22Rv1 (cell line): Measurements from ENCODE around the gene S100P.
A peak's percentile ranks its signal among the peaks of the same experiment; 100 is the strongest.

Experiments
- H3K27ac ChIP-seq: fragments of 450-650 bp; 2 replicates; pipeline ENCODE4 v1.5.1; 2017
- ZFX ChIP-seq: fragments of 450-650 bp; IDR thresholded peaks from 2 replicates; pipeline ENCODE4 v1.6.1; 2017; ENCODE audit warnings: antibody characterized with exemption, borderline replicate concordance
- TF ChIP-seq, protein P1 (sequence below): fragments of 450-650 bp; IDR thresholded peaks from 2 replicates; pipeline ENCODE4 v1.5.1; 2017; ENCODE audit warnings: mild to moderate bottlenecking

Gene S100P

DNA sequence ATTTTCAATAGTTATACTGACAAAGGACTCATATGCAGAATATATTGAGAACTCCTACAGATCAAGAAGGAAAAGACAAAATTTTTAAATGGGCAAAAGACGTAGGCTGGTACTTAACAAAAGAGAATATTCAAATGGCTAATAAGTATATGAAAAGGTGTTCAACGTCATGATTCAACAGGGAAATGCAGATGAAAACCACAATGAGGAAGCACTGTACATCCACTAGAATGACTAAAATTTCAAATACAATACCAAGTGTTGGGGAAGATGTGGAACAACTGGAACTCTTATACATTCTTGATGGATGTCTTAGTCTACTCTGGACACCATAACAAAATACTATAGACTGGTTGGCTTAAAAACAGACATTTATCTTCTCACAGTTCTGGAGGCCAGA lies 17.3 kb downstream of the S100P start:
- TF ChIP-seq, protein P1, sequence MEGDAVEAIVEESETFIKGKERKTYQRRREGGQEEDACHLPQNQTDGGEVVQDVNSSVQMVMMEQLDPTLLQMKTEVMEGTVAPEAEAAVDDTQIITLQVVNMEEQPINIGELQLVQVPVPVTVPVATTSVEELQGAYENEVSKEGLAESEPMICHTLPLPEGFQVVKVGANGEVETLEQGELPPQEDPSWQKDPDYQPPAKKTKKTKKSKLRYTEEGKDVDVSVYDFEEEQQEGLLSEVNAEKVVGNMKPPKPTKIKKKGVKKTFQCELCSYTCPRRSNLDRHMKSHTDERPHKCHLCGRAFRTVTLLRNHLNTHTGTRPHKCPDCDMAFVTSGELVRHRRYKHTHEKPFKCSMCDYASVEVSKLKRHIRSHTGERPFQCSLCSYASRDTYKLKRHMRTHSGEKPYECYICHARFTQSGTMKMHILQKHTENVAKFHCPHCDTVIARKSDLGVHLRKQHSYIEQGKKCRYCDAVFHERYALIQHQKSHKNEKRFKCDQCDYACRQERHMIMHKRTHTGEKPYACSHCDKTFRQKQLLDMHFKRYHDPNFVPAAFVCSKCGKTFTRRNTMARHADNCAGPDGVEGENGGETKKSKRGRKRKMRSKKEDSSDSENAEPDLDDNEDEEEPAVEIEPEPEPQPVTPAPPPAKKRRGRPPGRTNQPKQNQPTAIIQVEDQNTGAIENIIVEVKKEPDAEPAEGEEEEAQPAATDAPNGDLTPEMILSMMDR, result no peak
- TF ChIP-seq ZFX, result no peak
- H3K27ac ChIP-seq, result no peak overlapping the region

DNA sequence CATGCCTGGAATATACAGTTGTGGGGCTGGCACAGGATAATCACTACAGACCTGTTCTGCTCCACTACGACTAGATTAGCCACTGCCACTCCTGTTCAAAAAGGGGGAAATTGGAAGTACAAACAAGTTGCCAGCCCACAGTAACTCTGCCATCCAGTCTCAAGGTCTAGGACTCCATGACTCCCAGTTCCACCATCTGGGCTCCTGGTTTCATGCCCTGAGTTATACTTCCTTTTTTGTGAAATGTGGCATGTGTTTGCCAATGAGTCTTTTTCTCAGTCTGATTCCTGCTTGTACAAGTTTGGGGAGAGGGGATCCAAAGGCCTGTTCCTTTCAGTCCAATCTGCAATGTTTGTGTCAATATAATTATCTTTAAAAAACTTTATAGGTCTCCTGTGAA lies 21.3 kb downstream of the S100P start:
- no peak overlapping the region for H3K27ac ChIP-seq
- no peak for TF ChIP-seq ZFX
- TF ChIP-seq, protein P1, result no peak

DNA sequence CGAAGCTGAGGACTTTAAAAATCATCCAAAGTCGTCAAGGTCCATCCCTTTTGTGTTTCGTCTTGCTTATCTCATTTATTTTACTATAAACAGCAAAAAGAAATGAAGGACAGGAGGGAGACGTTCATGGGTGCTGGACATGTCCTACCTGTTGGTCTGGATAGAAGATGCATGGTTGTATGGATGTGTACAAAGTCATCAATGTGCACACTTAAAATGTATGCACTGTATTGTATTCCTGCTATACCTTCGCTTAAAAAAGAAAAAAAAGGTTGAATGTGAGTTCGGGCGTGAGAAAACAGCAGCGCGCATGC lies 22.0 kb downstream of the S100P start:
- TF ChIP-seq, protein P1, result no peak
- TF ChIP-seq ZFX, result no peak
- peak overlapping the region; percentile 87 for H3K27ac ChIP-seq

DNA sequence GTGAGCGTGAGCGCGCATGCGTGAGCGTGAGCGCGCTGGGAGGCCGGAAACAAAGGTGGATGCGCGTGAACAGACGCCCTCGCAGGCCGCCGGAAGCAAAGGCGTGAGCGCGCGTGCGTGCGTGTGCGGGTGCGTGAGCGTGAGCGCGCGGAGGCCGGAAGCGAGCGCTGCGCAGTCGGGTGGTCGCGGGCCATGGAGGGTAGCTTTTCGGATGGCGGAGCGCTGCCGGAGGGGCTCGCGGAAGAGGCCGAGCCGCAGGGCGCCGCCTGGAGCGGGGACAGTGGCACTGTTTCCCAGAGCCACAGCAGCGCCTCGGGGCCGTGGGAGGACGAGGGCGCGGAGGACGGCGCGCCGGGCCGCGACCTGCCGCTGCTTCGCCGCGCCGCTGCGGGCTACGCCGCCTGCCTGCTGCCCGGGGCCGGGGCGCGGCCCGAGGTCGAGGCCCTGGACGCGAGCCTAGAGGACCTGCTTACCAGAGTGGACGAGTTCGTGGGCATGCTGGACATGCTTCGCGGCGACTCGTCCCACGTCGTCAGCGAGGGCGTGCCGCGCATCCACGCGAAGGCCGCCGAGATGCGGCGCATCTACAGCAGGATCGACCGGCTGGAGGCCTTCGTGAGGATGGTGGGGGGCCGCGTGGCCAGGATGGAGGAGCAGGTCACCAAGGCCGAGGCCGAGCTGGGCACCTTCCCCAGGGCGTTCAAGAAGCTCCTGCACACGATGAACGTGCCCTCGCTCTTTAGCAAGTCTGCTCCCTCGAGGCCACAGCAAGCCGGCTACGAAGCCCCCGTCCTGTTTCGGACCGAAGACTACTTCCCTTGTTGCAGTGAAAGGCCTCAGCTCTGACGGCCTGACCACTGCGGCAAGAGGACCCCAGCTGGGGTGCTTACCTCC lies 22.6 kb downstream of the S100P start, which contains the start of gene BLOC1S4:
Gene BLOC1S4 (plus strand): TSS at position 157 of the 894 bp plus-strand sequence. CDS start 36 bp downstream, at position 193.
- H3K27ac ChIP-seq, result peak within 1 kb of the TSS; percentile 87
- no peak for TF ChIP-seq ZFX
- TF ChIP-seq, protein P1, result no peak; the same call in 1 of the 2 replicates

DNA sequence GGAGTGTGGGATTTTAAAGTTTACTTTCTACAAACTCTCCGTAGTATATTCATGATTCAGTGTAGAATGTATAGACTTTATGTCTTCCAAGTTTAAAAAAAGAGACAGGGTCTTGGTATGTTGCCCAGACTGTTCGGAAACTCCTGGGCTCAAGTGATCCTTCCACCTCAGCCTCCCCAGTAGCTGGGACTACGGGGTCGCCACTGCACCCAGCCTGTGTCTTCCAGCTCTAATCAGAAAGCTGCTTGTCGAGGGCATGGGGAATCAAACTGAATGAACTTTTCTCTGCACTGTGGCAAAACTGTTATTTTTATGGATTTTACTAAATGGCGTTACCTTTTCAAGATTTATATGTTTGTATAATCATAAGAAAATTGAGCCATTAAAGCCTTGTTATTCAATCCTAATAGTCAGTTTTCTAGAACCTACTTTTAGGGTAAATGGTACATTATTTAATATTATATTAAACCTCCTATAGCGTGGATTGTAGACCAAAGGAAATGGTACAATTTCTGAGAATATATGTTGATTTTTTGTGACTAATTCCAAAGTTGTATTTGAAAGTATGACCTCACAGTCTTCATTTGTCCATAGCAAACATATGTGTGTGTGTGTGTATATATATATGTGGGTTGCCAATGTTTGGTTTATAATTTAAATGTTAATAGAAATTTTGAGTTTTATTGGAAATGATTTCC lies 23.4 kb downstream of the S100P start:
- no peak for TF ChIP-seq ZFX
- TF ChIP-seq, protein P1, result no peak
- H3K27ac ChIP-seq, result no peak overlapping the region; the same call in 1 of the 2 replicates

DNA sequence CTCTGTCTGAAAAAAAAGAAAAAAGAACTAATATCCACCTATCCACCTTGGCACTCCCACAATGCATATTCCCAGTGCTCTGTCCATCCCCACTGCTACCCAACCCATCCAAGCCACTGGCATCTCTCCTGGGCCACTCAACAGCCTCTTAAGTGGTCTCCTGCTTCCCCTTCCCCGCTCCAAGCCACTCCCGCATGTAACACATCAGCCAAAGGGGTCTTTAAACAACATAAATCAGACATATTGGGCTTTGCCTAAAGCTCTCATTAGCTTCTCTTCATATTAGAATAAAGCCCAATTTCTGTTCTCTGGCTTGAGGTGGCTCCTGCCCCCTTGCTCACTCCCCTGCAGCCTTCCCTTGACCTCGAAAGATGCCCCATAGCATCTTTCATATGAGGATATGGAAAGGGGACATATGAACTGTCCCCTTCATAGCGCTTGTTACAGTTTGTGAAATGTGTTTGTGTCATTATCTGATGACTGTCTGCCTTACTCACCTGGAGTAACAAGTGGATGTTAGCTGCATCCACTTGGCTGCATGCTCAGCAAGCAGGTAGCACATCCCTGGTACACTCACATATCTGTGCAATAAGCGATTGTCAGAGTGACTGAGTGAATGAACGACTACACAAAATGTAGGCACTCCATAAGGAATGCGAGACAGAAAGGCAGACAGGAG lies 25.4 kb downstream of the S100P start:
- TF ChIP-seq ZFX, result no peak
- TF ChIP-seq, protein P1, result no peak
- no peak overlapping the region for H3K27ac ChIP-seq
